Upper lobe of left lung (tissue), 6 donors: Measurements from ENCODE around the gene RAP1GAP. TPM values are rescaled to one million over a fixed set of nuclear protein-coding genes. Genes with fewer than 3 reads are reported as not detected.
A peak's percentile ranks its signal among the peaks of the same experiment; 100 is the strongest.

Source experiments
- ATAC-seq, 2 donors: fragments of 200-7000 bp; cut with Tn5 transposase; one replicate each; pipeline ENCODE4 v1.9.1; 2022; ENCODE audit warnings: mild to moderate bottlenecking in 2 of 2, moderate library complexity in 2 of 2; ENCODE audit not compliant: low FRiP score in 2 of 2
- DNase-seq, 2 donors: peaks; one replicate each; pipeline ENCODE4 v3.0.0-alpha.2; 2019 to 2020
- H3K27ac ChIP-seq, 4 donors: fragments of 200-600 bp; sonication (generic); one replicate each; pipeline ENCODE4 v1.5.1; 2016 to 2019
- H3K27me3 ChIP-seq, 4 donors: fragments of 200-600 bp; sonication (generic); one replicate each; pipeline ENCODE4 v1.5.1; 2017 to 2019
- H3K36me3 ChIP-seq, 4 donors: fragments of 200-600 bp; sonication (generic); one replicate each; pipeline ENCODE4 v1.5.1; 2016 to 2019
- H3K4me1 ChIP-seq, 4 donors: fragments of 200-600 bp; sonication (generic); one replicate each; pipeline ENCODE4 v1.5.1; 2018 to 2019
- H3K4me3 ChIP-seq, 4 donors: fragments of 200-600 bp; sonication (generic); one replicate each; pipeline ENCODE4 v1.5.1; 2017 to 2019; ENCODE audit warnings: mild to moderate bottlenecking in 2 of 4, moderate library complexity in 1 of 4
- H3K9me3 ChIP-seq, 4 donors: fragments of 200-600 bp; sonication (generic); one replicate each; pipeline ENCODE4 v1.5.1; 2018 to 2019
- EP300 ChIP-seq, 4 donors: sonication (generic); formaldehyde crosslinking; IDR thresholded peaks; one replicate each; pipeline ENCODE4 v1.5.1; 2017; ENCODE audit warnings: antibody characterized with exemption in 4 of 4, control low read depth in 2 of 4
- POLR2A ChIP-seq, 4 donors: fragments of 450-650 bp; IDR thresholded peaks; one replicate each; pipeline ENCODE4 v1.5.1; 2016 to 2017; ENCODE audit warnings: antibody characterized with exemption in 4 of 4, mild to moderate bottlenecking in 2 of 4
- POLR2AphosphoS5 ChIP-seq, 2 donors: sonication (generic); formaldehyde crosslinking; IDR thresholded peaks; one replicate each; pipeline ENCODE4 v1.5.1; 2017; ENCODE audit warnings: antibody characterized with exemption in 2 of 2
- WGBS, 2 donors: methylation state at CpG; one replicate each; pipeline ENCODE4 v1.1.5; 2017 to 2018; 5-methylcytosine and 5-hydroxymethylcytosine counted together
- total RNA-seq, 6 donors: library from RNA; depleted of rRNA in 4 of 6; stranded (reverse); fragments of >200 nt in 4 of 6; gene quantifications; one replicate each; pipeline versions ENCODE4 v1.1.0 to v1.2.1, GENCODE V29; 2016 to 2021
- TF ChIP-seq, protein P1 (sequence below), 6 experiments: fragments of 450-650 bp in 4 of 6; fragments of 200-600 bp in 2 of 6; sonication (generic) in 2 of 6; IDR thresholded peaks; one replicate each; pipeline ENCODE4 v1.5.1; 2016 to 2019; ENCODE audit warnings: antibody characterized with exemption in 6 of 6
- donor health status: DM: no; HTN: no; CAD: no; lungs with moderate emphysema.
- donor health status: DM: no; HTN: yes; CAD: no; lungs with severe emphysema.

The RAP1GAP gene
- total RNA-seq, 6 donors from 2014 or later = 26.9 to 65.2 (median 36.7) TPM

DNA sequence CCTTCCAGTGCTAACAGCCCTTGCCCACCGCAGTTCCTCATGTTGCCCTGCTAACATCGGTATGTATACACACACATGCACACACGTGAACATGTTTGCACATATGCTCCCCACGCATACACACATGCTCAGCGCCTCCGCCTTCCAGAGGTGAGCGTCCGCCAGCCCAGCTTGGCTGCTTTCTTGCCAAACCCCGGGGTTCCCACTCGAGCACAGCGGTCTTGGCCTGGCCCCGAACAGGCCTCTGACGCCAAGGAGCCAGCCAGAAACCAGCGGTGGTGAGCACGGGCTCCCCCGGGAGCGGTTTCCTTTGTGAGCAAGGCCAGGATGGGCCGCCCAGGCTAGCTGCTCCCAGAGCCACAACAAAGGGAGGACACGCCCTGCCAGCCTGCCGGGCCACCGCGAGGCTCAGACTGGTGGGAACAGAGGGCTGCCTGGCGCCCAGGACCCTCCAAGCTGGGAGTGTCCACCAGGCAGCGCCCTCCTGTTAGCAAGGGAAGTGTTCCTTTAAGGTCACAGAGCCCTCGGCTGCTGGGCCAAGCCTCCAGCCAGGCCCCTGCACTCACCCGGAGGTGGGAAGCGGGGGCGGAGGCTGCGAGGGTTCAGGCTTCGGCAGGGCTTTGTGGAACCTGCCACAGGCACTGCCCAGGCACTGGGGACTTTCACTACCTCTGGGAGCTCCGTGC lies 94.5 kb downstream of the RAP1GAP start:
- Histone ChIP-seq H3K9me3 (no peaks in the 10 kb centered on the region), H3K4me1 (peaks cover 10 to 22% (median 15%) of the 10 kb centered on the region in 4 donors), H3K36me3 (no peaks in the 10 kb centered on the region), H3K27me3 (no peaks in the 10 kb centered on the region), H3K4me3 (peak overlapping the region in 1 of 4 donors; percentile 1), H3K27ac (peak overlapping the region; percentile 74 to 86 (median 83))
- DNase-seq (peak; percentile 35 to 84), ATAC-seq (peak; percentile 17 to 26)
- 54 to 66% methylated on average over 10 to 30 of the region's 31 CpGs for WGBS, 2 donors
- peak in 1 of 2 donors; percentile 42 for TF ChIP-seq POLR2AphosphoS5 (IDR thresholded peaks at IDR 0.05)
- TF ChIP-seq EP300 (IDR thresholded peaks at IDR 0.05) = peak in 1 of 4 donors; percentile 14
- TF ChIP-seq, protein P1, sequence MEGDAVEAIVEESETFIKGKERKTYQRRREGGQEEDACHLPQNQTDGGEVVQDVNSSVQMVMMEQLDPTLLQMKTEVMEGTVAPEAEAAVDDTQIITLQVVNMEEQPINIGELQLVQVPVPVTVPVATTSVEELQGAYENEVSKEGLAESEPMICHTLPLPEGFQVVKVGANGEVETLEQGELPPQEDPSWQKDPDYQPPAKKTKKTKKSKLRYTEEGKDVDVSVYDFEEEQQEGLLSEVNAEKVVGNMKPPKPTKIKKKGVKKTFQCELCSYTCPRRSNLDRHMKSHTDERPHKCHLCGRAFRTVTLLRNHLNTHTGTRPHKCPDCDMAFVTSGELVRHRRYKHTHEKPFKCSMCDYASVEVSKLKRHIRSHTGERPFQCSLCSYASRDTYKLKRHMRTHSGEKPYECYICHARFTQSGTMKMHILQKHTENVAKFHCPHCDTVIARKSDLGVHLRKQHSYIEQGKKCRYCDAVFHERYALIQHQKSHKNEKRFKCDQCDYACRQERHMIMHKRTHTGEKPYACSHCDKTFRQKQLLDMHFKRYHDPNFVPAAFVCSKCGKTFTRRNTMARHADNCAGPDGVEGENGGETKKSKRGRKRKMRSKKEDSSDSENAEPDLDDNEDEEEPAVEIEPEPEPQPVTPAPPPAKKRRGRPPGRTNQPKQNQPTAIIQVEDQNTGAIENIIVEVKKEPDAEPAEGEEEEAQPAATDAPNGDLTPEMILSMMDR (IDR thresholded peaks at IDR 0.05) = peak in 1 of 6 experiments; percentile 23
- TF ChIP-seq POLR2A (IDR thresholded peaks at IDR 0.05) = no peak

DNA sequence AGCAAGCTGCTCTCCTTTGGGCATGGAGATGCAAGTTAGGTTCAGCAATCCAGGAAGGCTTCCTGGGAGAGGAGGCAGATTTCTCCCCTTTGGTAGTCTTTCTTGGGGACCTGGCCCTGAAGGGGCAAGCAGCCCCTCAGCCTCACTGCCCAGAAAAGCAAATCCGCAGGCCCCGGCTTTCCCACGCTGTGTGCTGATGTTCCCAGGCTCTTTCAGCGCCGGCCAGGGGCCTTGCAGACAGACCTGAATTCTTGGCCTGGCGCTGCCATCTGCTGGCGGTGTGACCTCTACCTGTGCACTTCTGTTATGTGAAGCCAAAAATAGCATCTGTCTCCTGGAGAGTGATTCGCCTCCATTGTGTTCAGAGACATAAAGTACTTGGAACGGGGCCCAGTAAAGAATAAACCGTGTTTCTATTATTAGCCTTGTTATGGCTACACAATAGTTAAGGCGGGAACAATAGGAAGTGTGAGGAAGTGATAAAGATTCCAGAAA lies 95.1 kb downstream of the RAP1GAP start:
- DNase-seq (peak in 1 of 2 donors; percentile 72), ATAC-seq (peak; percentile 44 to 65)
- WGBS, 2 donors = 14 to 15% methylated on average over 9 to 11 of the region's 11 CpGs
- peak overlapping the region; percentile 74 to 86 (median 83) for H3K27ac ChIP-seq
- H3K4me1 ChIP-seq = peaks cover 10 to 22% (median 15%) of the 10 kb centered on the region in 4 donors
- H3K27me3 ChIP-seq = no peaks in the 10 kb centered on the region
- H3K9me3 ChIP-seq = no peaks in the 10 kb centered on the region
- TF ChIP-seq, protein P1 (IDR thresholded peaks at IDR 0.05) = peak in 5 of 6 experiments; percentile 22 to 57 (median 43)
- peak in 1 of 4 donors; percentile 65 for TF ChIP-seq EP300 (IDR thresholded peaks at IDR 0.05)
- no peak for TF ChIP-seq POLR2AphosphoS5 (IDR thresholded peaks at IDR 0.05)
- no peak for TF ChIP-seq POLR2A (IDR thresholded peaks at IDR 0.05)
- no peaks in the 10 kb centered on the region for H3K36me3 ChIP-seq
- no peak overlapping the region for H3K4me3 ChIP-seq

DNA sequence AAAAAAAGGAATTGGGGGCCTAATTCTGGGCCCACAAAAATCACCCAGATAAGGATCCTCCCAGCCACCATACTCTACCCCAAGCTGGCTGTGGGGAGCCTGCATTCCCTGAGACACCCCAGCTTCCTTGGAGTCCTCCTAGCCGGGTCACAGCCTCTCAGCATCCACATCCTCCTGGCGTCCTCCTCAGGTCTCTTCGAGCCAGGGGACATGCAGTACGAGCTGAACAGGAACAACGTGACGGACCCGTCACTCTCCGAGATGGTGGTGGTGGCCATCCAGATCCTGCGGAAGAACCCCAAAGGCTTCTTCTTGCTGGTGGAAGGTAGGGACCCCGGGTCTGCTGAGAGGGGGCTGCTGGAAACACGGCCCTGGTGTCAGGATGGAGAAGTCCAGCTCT lies 95.7 kb downstream of the RAP1GAP start:
- Histone ChIP-seq H3K27me3 (no peaks in the 10 kb centered on the region), H3K36me3 (no peaks in the 10 kb centered on the region), H3K27ac (peak overlapping the region in 1 of 4 donors; percentile 74), H3K4me1 (peaks cover 10 to 22% (median 15%) of the 10 kb centered on the region in 4 donors), H3K9me3 (no peaks in the 10 kb centered on the region), H3K4me3 (no peak overlapping the region)
- WGBS, 2 donors = 52 to 73% methylated on average over 11 of the region's 11 CpGs
- no peak for ATAC-seq
- no peak for DNase-seq
- TF ChIP-seq POLR2AphosphoS5 (IDR thresholded peaks at IDR 0.05) (no peak), POLR2A (IDR thresholded peaks at IDR 0.05) (no peak), EP300 (IDR thresholded peaks at IDR 0.05) (no peak)
- TF ChIP-seq, protein P1 (IDR thresholded peaks at IDR 0.05) = no peak

DNA sequence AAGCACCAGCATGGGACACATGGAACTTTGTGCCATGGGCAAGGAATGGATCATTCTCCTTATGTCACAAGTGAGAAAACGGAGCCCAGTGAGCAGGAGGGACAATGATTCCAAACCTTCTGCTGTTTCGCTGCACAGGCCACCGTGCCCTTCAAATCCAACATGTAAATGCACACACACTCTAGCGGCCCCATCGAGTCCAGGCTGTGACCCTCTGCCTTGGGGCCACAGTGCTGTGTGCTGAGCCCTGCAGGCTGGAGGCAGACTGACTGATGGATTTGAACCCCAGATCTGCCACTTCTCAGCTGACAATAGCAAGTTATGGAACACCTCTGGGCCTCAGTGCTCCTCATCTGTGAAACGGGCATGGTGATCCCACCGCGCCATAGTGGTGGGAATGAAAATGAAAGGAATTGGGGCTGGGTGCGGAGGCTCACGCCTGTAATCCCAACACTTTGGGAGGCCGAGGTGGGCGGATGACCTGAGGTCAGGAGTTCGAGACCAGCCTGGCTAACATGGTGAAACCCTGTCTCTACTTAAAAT lies 96.4 kb downstream of the RAP1GAP start:
- no peaks in the 10 kb centered on the region for H3K36me3 ChIP-seq
- TF ChIP-seq POLR2A (IDR thresholded peaks at IDR 0.05) (no peak), EP300 (IDR thresholded peaks at IDR 0.05) (no peak), POLR2AphosphoS5 (IDR thresholded peaks at IDR 0.05) (no peak)
- TF ChIP-seq, protein P1 (IDR thresholded peaks at IDR 0.05) = no peak
- no peak overlapping the region for H3K27ac ChIP-seq
- ATAC-seq = no peak
- H3K4me3 ChIP-seq = no peak overlapping the region
- WGBS, 2 donors = 88 to 96% methylated on average over 9 to 13 of the region's 13 CpGs
- no peak for DNase-seq
- H3K4me1 ChIP-seq = peaks cover 10 to 22% (median 15%) of the 10 kb centered on the region in 4 donors
- no peaks in the 10 kb centered on the region for H3K9me3 ChIP-seq
- H3K27me3 ChIP-seq = no peaks in the 10 kb centered on the region
